Measurements from ENCODE around the gene OSBPL10.

GRCh38 chr3:31661286-31661685, 319.8 kb downstream of the OSBPL10 start:
- no peak for TF ChIP-seq CTCF (IDR thresholded peaks at IDR 0.05)
- TF ChIP-seq POLR2A (IDR thresholded peaks at IDR 0.05) = no peak
- TF ChIP-seq EP300 (IDR thresholded peaks at IDR 0.05) = no peak
